Endothelial cell of umbilical vein (primary cell): Measurements from ENCODE around the gene SPAG8. TPM values are rescaled to one million over a fixed set of nuclear protein-coding genes. Genes with fewer than 3 reads are reported as not detected.

Experiments
- BruUV-seq: library from RNA; stranded (reverse); fragments of 400-500 nt; replicated peaks from 2 replicates; lab custom pipeline; 2021; lab: Mats Ljungman, UMichigan
- CTCF ChIA-PET: fragments of 300-600, 350-600 bp; sonication (Branson Sonifier 250); formaldehyde crosslinking; loops from one replicate; lab custom pipeline; 2021; ENCODE audit warnings: antibody characterized with exemption, inconsistent platforms; lab: Charles Lee
- POLR2A ChIA-PET: fragments of 300-600, 350-600 bp; sonication (Branson Sonifier 250); formaldehyde crosslinking; loops from one replicate; lab custom pipeline; 2021; ENCODE audit warnings: antibody characterized with exemption, inconsistent platforms; lab: Charles Lee
- DNase-seq: peaks from one replicate; pipeline ENCODE4 v3.0.0-alpha.2; 2011; ENCODE audit warnings: low read depth, low spot score
- FAIRE-seq: peaks from 2 replicates; lab custom pipeline; 2011; peaks lifted over from hg19 to GRCh38; lab: Jason Lieb, UNC
- H2AFZ ChIP-seq: 2 replicates; pipeline ENCODE4 v1.6.0; 2012; ENCODE audit warnings: low read depth, low read length, control low read depth, inconsistent platforms
- H3K27ac ChIP-seq: 2 replicates; pipeline ENCODE4 v1.5.1; 2011; ENCODE audit warnings: low read depth, mild to moderate bottlenecking, control low read depth, low read length, moderate library complexity; ENCODE audit not compliant: insufficient read depth
- H3K27me3 ChIP-seq, 2 experiments: 2 replicates each; pipeline versions ENCODE4 v1.6.0 to v1.6.1; 2011; ENCODE audit warnings: low read length in 2 of 2, mixed read lengths in 1 of 2; ENCODE audit not compliant: control insufficient read depth in 2 of 2, insufficient read depth in 2 of 2
- H3K36me3 ChIP-seq, 2 experiments: 2 replicates in 1 of 2; 3 replicates in 1 of 2; pipeline ENCODE4 v1.5.1; 2011; ENCODE audit warnings: low read length in 2 of 2, mild to moderate bottlenecking in 1 of 2, moderate library complexity in 1 of 2; ENCODE audit not compliant: control insufficient read depth in 2 of 2, insufficient read depth in 2 of 2; ENCODE audit errors: extremely low read depth in 1 of 2
- H3K4me1 ChIP-seq: 3 replicates; pipeline ENCODE4 v1.5.1; 2011; ENCODE audit warnings: mild to moderate bottlenecking, low read length; ENCODE audit not compliant: control insufficient read depth, insufficient read depth; ENCODE audit errors: extremely low read depth
- H3K4me2 ChIP-seq: 2 replicates; pipeline ENCODE4 v1.6.1; 2011; ENCODE audit warnings: low read length, control low read depth, mixed read lengths; ENCODE audit not compliant: insufficient read depth
- H3K4me3 ChIP-seq, 3 experiments: fragments of 200-600 bp in 1 of 3; sonication (generic), shearing (Covaris generic) in 1 of 3; replicated peaks in 1 of 3; 2 replicates each; pipeline ENCODE4 v1.5.1; 2011 to 2016; ENCODE audit warnings: control low read depth in 3 of 3, low read length in 3 of 3, mild to moderate bottlenecking in 2 of 3, inconsistent platforms in 1 of 3, low read depth in 1 of 3, moderate library complexity in 1 of 3; ENCODE audit not compliant: insufficient read depth in 1 of 3
- H3K79me2 ChIP-seq: 2 replicates; pipeline ENCODE4 v1.6.0; 2012; ENCODE audit warnings: low read length, inconsistent platforms; ENCODE audit not compliant: control insufficient read depth, insufficient read depth
- H3K9ac ChIP-seq: replicated peaks from 2 replicates; pipeline ENCODE3; 2011; ENCODE audit warnings: low read length, control low read depth; ENCODE audit not compliant: insufficient read depth; ENCODE audit errors: extremely low read depth
- H3K9me1 ChIP-seq: replicated peaks from 3 replicates; pipeline ENCODE4 v1.6.0; 2011; ENCODE audit warnings: mild to moderate bottlenecking, low read length; ENCODE audit not compliant: control insufficient read depth, insufficient read depth; ENCODE audit errors: extremely low read depth
- H3K9me3 ChIP-seq: replicated peaks from 2 replicates; pipeline ENCODE4 v1.5.1; 2012; ENCODE audit warnings: low read length, inconsistent platforms; ENCODE audit not compliant: control insufficient read depth, insufficient read depth
- H4K20me1 ChIP-seq: replicated peaks from 2 replicates; pipeline ENCODE3; 2011; ENCODE audit warnings: mild to moderate bottlenecking, low read length; ENCODE audit not compliant: control insufficient read depth, insufficient read depth; ENCODE audit errors: extremely low read depth
- EZH2 ChIP-seq: IDR thresholded peaks from 2 replicates; pipeline ENCODE4 v1.6.1; 2012; ENCODE audit warnings: borderline replicate concordance, low read depth, mild to moderate bottlenecking, moderate library complexity, low read length, inconsistent platforms; ENCODE audit not compliant: severe bottlenecking
- FOS ChIP-seq: IDR thresholded peaks from 2 replicates; pipeline ENCODE4 v1.6.1; 2011; ENCODE audit warnings: mild to moderate bottlenecking, low read length, moderate library complexity, borderline replicate concordance; ENCODE audit not compliant: insufficient read depth
- GATA2 ChIP-seq: IDR thresholded peaks from 2 replicates; pipeline ENCODE4 v1.7.0; 2011; ENCODE audit warnings: low read depth, mild to moderate bottlenecking, moderate library complexity, mixed read lengths, low read length; ENCODE audit not compliant: insufficient read length, insufficient read depth
- JUN ChIP-seq: IDR thresholded peaks from 2 replicates; pipeline ENCODE4 v1.6.1; 2011; ENCODE audit warnings: borderline replicate concordance, low read depth; ENCODE audit not compliant: insufficient read length, insufficient read depth
- MYC ChIP-seq: IDR thresholded peaks from one replicate; pipeline ENCODE4 v1.6.1; 2011; ENCODE audit warnings: mild to moderate bottlenecking, low read depth, low read length
- POLR2A ChIP-seq: IDR thresholded peaks from 2 replicates; pipeline ENCODE4 v1.6.1; 2012; ENCODE audit warnings: low read depth, mild to moderate bottlenecking, control low read depth, low read length
- POLR2AphosphoS5 ChIP-seq: IDR thresholded peaks from 2 replicates; pipeline ENCODE4 v1.6.1; 2012; ENCODE audit warnings: low read depth, mild to moderate bottlenecking, control low read depth, low read length, moderate library complexity; ENCODE audit not compliant: insufficient read depth
- dilution Hi-C: fragments of 300-500 bp; cut with MboI; formaldehyde crosslinking; loops from one replicate; pipeline ENCODE4 v1.15.0; 2019; ENCODE audit warnings: low sequenced_read_pairs; ENCODE audit not compliant: extremely low pct_ligation_motif_present
- intact Hi-C: fragments of 100-400 bp; cut with micrococcal nuclease; formaldehyde crosslinking; loops from one replicate; pipeline ENCODE4 v1.10.0; 2022
- polyA plus RNA-seq, 4 experiments: library from polyadenylated mRNA; depleted of rRNA in 3 of 4; stranded (reverse) in 3 of 4; unstranded in 1 of 4; fragments of >200 nt; gene quantifications; 2 replicates each; pipeline versions ENCODE4 v1.2.1 to v1.2.3, GENCODE V29; 2011 to 2012; ENCODE audit warnings: missing spikeins in 1 of 4
- total RNA-seq: library from RNA; stranded (reverse); gene quantifications from 2 replicates; pipeline ENCODE4 v1.2.3, GENCODE V29; 2021
- TF ChIP-seq, protein P1 (sequence below): IDR thresholded peaks from 2 replicates; pipeline ENCODE4 v1.6.1; 2011; ENCODE audit not compliant: insufficient read depth, insufficient read length
- TF ChIP-seq, protein P2 (sequence below), 2 donors: IDR thresholded peaks; 1 replicate in 1 of 2; 2 replicates in 1 of 2; pipeline ENCODE4 v1.5.1; 2011; ENCODE audit warnings: low read length in 2 of 2, mild to moderate bottlenecking in 2 of 2, moderate library complexity in 2 of 2, control low read depth in 1 of 2, inconsistent platforms in 1 of 2, low read depth in 1 of 2; ENCODE audit not compliant: insufficient read depth in 1 of 2; ENCODE audit errors: extremely low read depth in 1 of 2

SPAG8 gene
- total and polyA plus RNA-seq, 2 donors (not counting 3 experiments of a cell fraction or from before 2014, with no cell fraction given) = 0.21 to 0.69 TPM

DNA sequence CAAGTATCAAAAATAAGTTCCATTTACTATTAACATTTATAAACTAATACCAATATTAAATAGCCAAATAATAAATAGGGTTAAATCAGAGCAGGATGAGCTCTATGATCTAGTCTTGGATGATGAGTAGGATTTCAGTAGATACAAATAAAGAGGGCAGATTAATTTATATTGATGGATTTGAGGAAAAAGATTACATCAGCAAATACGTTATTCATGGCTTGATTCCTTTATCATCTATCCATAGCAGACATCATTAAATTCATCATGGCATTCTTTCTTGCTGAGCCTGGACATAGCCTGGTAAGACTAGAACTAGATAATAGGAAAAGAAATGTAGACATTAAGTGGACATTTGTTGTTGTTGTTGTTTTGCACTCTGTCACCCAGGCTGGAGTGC lies 44.6 kb downstream of the SPAG8 start:
- POLR2A ChIA-PET = no interaction called here
- H4K20me1 ChIP-seq = no peaks in the 10 kb centered on the region
- no peaks in the 10 kb centered on the region for H3K9me3 ChIP-seq
- CTCF ChIA-PET = interaction anchor here (0.6 to 1.4 kb wide), 2 partner anchors 10 to 115 kb away, joined by 3 to 4 read pairs; no protein-coding TSS in a partner anchor
- H3K27ac ChIP-seq = no peak overlapping the region
- no peaks in the 10 kb centered on the region for H3K36me3 ChIP-seq
- H3K9me1 ChIP-seq = no peaks in the 10 kb centered on the region
- no peak overlapping the region for H3K9ac ChIP-seq
- H3K4me3 ChIP-seq = no peak overlapping the region
- no peak overlapping the region for H2AFZ ChIP-seq
- no peak for FAIRE-seq
- H3K27me3 ChIP-seq = no peaks in the 10 kb centered on the region
- DNase-seq = no peak
- BruUV-seq = no TSS peak
- H3K79me2 ChIP-seq = no peaks in the 10 kb centered on the region
- dilution Hi-C loops = no loop called here
- intact Hi-C loops = no loop called here
- no peak for TF ChIP-seq GATA2
- TF ChIP-seq, protein P1, sequence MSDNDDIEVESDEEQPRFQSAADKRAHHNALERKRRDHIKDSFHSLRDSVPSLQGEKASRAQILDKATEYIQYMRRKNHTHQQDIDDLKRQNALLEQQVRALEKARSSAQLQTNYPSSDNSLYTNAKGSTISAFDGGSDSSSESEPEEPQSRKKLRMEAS = no peak
- TF ChIP-seq POLR2AphosphoS5 = no peak
- no peak for TF ChIP-seq MYC
- TF ChIP-seq POLR2A = no peak
- TF ChIP-seq, protein P2, sequence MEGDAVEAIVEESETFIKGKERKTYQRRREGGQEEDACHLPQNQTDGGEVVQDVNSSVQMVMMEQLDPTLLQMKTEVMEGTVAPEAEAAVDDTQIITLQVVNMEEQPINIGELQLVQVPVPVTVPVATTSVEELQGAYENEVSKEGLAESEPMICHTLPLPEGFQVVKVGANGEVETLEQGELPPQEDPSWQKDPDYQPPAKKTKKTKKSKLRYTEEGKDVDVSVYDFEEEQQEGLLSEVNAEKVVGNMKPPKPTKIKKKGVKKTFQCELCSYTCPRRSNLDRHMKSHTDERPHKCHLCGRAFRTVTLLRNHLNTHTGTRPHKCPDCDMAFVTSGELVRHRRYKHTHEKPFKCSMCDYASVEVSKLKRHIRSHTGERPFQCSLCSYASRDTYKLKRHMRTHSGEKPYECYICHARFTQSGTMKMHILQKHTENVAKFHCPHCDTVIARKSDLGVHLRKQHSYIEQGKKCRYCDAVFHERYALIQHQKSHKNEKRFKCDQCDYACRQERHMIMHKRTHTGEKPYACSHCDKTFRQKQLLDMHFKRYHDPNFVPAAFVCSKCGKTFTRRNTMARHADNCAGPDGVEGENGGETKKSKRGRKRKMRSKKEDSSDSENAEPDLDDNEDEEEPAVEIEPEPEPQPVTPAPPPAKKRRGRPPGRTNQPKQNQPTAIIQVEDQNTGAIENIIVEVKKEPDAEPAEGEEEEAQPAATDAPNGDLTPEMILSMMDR (IDR thresholded peaks at IDR 0.05; ENCODE audit: extremely low read depth in 1 of 2, insufficient read depth in 1 of 2, low read depth in 1 of 2, low read length in 2 of 2) = no peak
- no peak for TF ChIP-seq FOS
- no peak for TF ChIP-seq EZH2
- TF ChIP-seq JUN = no peak
- no peak overlapping the region for H3K4me2 ChIP-seq
- H3K4me1 ChIP-seq = peaks cover 21% of the 10 kb centered on the region
